ENCODE measurements around the gene APOLD1.
"Not testable (repeated sequence)": the region's sequence is repeated elsewhere in the genome, so short reads cannot be mapped to it uniquely, and the experiment has no call there.

APOLD1 gene

DNA sequence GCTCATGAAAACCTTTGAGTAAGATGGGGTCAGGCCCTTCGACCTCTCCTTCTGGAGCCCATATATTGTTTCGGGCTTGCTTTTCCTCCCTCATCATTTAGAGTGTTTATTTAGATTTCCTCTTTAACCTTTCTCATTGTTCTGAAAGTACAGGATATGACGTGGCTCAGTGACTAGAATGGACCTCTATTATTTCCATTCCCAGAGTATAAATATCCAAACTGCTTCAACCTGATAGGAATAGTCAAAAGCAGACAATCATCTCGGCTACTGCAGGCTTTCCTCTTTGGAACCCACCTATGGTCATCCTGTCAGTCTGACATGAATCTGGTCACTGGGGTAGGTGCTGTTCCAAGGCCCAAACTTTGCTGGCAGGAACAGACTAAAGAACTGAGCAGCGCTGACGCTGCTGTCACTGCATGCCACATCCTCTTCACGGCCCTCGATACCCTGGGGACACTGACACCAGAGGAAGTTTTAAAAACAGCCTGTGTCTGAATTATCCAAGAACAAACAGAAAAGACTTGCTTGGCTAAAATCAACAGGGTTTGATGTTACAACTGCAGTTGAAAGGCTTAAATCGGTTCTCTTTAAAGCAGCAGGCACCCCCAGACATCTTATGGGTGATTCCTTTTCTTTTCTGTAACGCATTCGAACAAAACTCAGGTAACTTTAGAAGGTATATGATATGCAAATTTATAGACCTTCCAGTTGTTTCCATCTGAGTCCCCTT, 22.7 kb downstream of the APOLD1 start:
- DNase-seq (ENCODE audit: low read depth), result peak; percentile 43

DNA sequence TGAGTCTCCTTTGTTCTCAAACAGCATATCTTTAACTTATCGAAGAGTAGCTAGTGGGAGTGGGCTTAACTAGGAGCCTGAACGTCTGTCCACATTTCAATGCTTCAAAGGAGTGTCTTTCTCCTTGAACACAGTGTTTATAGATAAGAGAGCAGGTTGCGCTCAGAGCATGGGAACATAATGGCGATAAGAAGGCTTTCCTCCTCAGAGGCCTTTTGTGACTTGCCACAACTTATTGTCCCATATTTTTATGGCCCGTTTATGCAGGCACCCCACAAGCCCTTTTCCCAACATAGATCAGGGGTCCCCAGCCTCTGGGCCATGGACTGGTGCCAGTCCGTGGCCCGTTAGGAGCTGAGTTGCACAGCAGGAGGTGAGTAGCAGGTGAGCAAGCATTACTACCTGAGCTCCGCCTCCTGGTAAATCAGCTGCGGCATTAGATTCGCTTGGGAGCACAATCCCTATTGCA, 25.1 kb downstream of the APOLD1 start:
- no peak for DNase-seq (ENCODE audit: low read depth)

- no peak for DNase-seq (ENCODE audit: low read depth)
Measured at GRCh38 chr12:12811343-12811742, 25.9 kb downstream of the APOLD1 start.

GRCh38 chr12:12812174-12812573, 26.7 kb downstream of the APOLD1 start:
- no peak for DNase-seq (ENCODE audit: low read depth)

- DNase-seq (ENCODE audit: low read depth), result no peak
Measured at GRCh38 chr12:12812618-12813119, 27.2 kb downstream of the APOLD1 start.

- DNase-seq (ENCODE audit: low read depth), result peak; percentile 95
Measured at GRCh38 chr12:12813120-12814101, 28.0 kb downstream of the APOLD1 start, which contains the start of gene DDX47. TSS of gene DDX47 (plus strand) at chr12:12813346. CDS start at chr12:12813368, 22 bp downstream.

DNA sequence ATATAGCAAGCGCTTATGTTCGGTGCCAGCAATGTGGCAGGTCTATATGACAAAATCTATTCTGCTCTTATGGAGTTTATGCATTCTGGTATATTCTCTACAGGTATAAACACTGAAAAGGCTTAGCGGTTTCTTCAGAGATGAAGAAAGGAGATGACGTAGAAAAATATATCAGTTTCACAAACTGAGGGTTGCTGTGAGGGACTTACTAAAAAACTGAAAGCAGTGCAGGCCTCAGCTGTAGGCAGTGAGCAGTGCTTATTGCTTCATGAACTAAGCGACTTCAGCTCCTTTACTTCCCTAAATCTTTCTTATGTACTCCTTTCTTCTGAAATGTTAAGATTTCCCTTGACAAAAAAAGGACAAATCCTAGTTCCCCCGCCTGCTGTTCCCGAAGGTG, 32.2 kb downstream of the APOLD1 start:
- DNase-seq (ENCODE audit: low read depth), result no peak

GRCh38 chr12:12818701-12819100, 33.2 kb downstream of the APOLD1 start:
- DNase-seq (ENCODE audit: low read depth), result no peak

DNA sequence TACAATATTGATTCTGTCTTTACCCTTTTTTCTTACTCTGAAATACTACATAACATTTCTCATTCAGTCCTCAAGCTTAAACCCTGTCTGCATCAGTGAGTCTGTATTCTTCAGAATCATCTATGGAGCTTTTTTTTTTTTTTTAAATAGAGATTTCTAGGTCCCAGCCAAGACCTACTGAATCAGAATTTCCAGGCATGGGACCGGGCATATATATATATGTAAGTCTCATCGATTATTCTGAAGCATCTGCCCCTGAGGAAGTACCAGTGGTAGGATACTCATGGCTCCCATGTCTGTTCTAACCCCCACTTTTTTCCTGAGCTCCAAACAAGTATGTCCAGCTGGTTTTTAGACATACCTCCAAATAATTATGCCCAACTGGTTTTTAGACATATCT, 33.8 kb downstream of the APOLD1 start:
- DNase-seq (ENCODE audit: low read depth), result no peak

- DNase-seq (ENCODE audit: low read depth), result no peak
Measured at GRCh38 chr12:12819752-12820311, 34.4 kb downstream of the APOLD1 start.

DNA sequence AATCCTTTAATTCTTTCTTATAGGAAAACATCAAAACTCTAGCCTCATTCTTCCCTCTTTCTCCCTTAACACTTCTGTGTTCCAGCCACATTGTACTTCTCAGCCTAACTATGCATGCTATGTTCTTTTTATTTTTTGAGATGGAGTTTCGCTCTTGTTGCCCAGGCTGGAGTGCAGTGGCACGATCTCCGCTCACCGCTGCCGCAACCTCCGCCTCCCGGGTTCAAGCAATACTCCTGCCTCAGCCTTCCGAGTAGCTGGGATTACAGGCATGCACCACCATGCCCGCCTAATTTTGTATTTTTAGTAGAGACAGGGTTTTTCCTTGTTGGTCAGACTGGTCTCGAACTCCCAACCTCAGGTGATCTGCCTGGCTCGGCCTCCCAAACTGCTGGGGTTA, 34.9 kb downstream of the APOLD1 start:
- DNase-seq (ENCODE audit: low read depth), result not testable (repeated sequence)

DNA sequence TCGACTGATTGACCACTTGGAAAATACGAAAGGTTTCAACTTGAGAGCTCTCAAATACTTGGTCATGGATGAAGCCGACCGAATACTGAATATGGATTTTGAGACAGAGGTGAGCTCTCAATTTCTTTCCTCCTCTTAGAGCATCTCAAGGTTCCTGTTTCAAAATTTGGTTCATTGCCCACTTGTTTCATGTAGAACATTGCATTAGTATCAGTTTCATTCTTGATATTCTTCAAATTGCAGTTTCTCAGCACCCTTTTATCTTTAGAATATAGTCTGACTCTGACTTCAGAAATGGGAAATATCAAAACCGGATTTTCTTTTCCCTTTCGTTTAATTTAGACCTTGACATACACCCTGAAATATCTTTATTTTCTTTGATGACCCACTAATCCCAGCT, 36.5 kb downstream of the APOLD1 start:
- DNase-seq (ENCODE audit: low read depth), result no peak

GRCh38 chr12:12822886-12823285, 37.4 kb downstream of the APOLD1 start:
- DNase-seq (ENCODE audit: low read depth), result no peak

DNA sequence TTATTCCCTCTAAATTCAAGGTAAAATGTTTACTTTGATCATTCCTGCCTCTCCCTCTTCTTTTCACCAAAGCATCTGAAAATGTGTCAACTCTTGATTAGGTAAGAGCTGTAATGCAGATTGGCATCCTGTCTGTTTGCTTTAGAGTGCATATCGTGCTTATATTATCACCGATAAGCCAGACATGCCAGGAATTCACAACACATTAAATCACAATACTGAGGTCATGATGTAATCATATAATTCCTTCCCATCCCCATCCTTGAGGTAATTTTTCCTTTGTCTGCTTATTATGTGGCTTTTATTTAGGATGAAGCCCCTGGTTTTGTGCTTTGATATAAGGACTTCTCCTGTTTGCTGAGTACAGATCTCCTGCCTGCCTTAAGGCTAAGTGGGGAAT, 37.8 kb downstream of the APOLD1 start:
- DNase-seq (ENCODE audit: low read depth), result no peak

DNA sequence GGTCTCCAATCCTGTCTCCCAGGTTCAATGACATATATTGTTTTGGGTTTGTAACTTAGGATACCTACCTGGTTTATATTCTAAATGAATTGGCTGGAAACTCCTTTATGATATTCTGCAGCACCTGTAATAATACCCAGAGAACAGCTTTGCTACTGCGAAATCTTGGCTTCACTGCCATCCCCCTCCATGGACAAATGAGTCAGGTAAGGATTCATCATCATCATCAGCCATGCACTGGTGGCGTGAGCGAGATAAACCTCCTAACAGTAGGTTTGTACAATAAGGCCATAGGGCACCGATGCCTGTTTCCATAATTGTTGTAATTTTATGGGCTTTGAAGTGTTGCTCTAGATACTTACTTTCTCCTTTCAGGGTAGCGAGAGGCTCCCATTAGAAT, 38.4 kb downstream of the APOLD1 start:
- no peak for DNase-seq (ENCODE audit: low read depth)

- DNase-seq (ENCODE audit: low read depth), result no peak
Measured at GRCh38 chr12:12835378-12836146, 50.1 kb downstream of the APOLD1 start.

DNA sequence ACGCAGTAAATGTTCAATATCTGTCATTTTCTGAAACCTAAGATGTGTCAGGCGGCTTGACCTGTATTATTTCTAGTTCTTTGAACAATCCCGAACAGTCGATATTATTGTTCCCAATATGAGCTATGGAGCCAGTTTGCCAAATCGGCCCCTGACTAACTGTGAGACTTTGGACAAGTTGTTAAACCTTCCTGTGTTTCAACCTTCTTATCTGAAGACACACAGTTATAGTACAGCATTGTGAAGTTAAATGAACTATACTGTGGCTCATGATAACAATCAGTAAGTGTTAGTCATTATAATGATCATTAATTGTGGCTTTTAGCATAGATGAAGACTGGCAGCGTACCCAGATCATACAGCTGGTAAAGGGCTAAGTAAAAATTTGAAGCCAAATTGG, 51.1 kb downstream of the APOLD1 start:
- DNase-seq (ENCODE audit: low read depth), result no peak

DNA sequence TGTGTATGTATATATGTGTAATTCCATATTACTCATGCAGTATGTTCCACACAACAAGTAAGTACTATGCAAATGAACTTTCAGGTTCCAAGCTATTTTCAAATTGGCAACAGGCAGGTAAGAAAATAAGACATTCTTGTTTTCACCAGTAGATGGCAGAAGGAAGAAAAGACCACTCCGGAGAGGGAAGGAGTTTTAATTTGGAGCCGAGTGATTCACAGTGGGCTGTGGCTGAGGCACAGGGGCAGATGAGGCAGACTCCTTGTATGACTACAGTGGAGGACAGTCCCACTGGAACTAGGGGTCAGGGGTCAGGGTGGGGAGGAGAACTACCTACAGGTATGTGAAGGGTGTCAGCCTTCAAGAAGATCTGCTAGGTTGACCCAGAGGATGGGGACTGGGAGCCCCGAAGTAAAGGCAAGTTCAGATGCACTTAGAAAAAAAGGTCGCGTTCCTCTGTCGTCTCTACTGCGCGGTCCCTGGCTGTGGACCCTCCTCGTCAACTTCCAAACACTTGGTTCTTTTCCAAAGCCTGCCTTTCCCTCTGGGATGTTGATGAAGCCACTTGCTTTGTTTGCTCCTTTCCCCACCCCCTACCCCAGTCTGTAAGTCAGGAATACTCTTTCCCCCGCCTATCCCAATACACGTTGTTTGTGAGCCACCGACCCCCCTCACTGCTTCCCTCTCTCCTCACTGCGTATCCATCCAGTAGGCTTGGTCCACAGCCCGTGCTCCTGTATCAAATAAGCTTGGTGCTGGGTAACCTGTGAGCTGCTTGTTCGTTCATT, 51.8 kb downstream of the APOLD1 start:
- DNase-seq (ENCODE audit: low read depth), result no peak

DNA sequence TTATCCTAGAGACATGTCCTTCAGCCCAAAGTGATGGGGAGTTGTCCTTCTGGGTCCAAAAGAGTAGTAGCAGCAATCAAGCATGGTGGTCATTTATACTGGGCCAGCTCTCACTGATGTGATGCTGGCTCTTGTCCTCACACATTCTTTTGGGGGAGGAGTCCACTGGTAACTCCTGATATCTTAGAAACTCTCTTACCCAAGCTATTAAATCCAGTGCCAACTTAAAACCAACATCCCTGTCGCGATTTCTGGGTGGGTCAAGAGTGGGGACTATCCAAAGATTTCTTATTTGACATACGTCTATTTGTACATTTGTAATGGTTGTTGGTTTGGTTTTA, 52.3 kb downstream of the APOLD1 start:
- no peak for DNase-seq (ENCODE audit: low read depth)

DNA sequence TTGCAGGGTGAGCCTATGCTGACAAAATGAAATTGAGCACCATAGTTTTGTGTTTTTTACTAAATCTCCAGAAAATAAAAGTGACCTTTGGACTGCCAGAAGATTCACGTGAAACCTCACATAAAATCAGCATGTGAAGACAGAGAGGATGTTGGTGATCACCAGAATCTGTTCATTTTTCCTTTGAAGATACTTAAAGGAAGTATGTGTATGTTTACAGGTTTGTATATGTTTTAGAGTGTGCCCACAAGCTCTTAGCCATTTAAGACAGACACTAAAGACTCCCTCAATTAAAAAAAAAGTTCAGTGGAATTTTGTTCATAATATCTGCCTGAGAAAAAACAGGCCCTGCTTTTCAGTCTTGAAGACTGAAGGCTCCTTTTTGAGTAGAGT, 53.5 kb downstream of the APOLD1 start:
- no peak for DNase-seq (ENCODE audit: low read depth)

GRCh38 chr12:12839439-12839838, 54.0 kb downstream of the APOLD1 start:
- DNase-seq (ENCODE audit: low read depth), result not testable (repeated sequence)
